Effector memory CD4-positive, alpha-beta T cell (primary cell): ENCODE results near the gene KLHL15.
"Not testable (repeated sequence)": the region's sequence is repeated elsewhere in the genome, so short reads cannot be mapped to it uniquely, and the experiment has no call there.

Source experiments
- DNase-seq, 3 donors: peaks; one replicate each; pipeline ENCODE4 v3.0.0-alpha.2; 2020
- H3K27ac ChIP-seq: 2 replicates; pipeline ENCODE4 v1.7.0; 2013; ENCODE audit warnings: mild to moderate bottlenecking, low read length, moderate library complexity; ENCODE audit not compliant: insufficient read depth, poor library complexity, severe bottlenecking
- H3K27me3 ChIP-seq: replicated peaks from 2 replicates; pipeline ENCODE4 v1.7.0; 2013; ENCODE audit warnings: mild to moderate bottlenecking, low read length; ENCODE audit not compliant: insufficient read depth, control insufficient read depth, poor library complexity, severe bottlenecking
- H3K36me3 ChIP-seq: 2 replicates; pipeline ENCODE4 v1.7.0; 2013; ENCODE audit warnings: mild to moderate bottlenecking, low read length, moderate library complexity; ENCODE audit not compliant: control insufficient read depth, insufficient read depth
- H3K4me1 ChIP-seq: 2 replicates; pipeline ENCODE4 v1.7.0; 2013; ENCODE audit warnings: low read length, mild to moderate bottlenecking; ENCODE audit not compliant: control insufficient read depth, insufficient read depth, poor library complexity, severe bottlenecking
- H3K4me3 ChIP-seq: 2 replicates; pipeline ENCODE4 v1.7.0; 2013; ENCODE audit warnings: low read length, low read depth, mild to moderate bottlenecking; ENCODE audit not compliant: insufficient read depth, poor library complexity, severe bottlenecking
- H3K9me3 ChIP-seq: 2 replicates; pipeline ENCODE4 v1.7.0; 2013; ENCODE audit warnings: mild to moderate bottlenecking, low read length, moderate library complexity; ENCODE audit not compliant: control insufficient read depth

The KLHL15 gene

GRCh38 chrX:23992431-23992830 lies 34.6 kb downstream of the KLHL15 start:
- no peak for DNase-seq
- Histone ChIP-seq H3K4me1 (no peaks in the 10 kb centered on the region), H3K4me3 (no peak overlapping the region), H3K36me3 (peaks cover 5% of the 10 kb centered on the region), H3K27me3 (no peaks in the 10 kb centered on the region), H3K9me3 (no peaks in the 10 kb centered on the region), H3K27ac (no peak overlapping the region)

DNA sequence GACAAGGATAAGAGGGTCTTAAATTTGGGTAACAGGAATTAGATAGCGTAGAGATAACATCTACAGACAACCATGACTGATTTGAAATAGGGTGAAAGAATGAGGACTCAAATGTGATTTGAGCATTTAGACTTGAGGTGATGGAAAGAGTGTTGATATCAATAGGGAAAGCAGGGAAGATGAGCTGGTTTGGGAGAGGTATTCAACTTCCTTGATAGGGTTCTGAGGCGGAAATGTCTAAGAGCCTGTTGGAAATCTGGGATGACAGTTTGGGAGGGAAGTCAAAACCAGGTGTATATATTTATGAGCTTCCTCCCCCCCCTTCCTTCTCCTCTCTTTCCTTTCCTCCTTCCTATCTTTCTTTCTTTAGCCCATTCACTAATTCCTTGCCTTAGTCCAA lies 36.5 kb downstream of the KLHL15 start:
- H3K4me3 ChIP-seq = no peak overlapping the region
- DNase-seq = no peak
- peaks cover 5% of the 10 kb centered on the region for H3K36me3 ChIP-seq
- H3K27ac ChIP-seq = no peak overlapping the region
- H3K9me3 ChIP-seq = no peaks in the 10 kb centered on the region
- H3K4me1 ChIP-seq = no peaks in the 10 kb centered on the region
- no peaks in the 10 kb centered on the region for H3K27me3 ChIP-seq

DNA sequence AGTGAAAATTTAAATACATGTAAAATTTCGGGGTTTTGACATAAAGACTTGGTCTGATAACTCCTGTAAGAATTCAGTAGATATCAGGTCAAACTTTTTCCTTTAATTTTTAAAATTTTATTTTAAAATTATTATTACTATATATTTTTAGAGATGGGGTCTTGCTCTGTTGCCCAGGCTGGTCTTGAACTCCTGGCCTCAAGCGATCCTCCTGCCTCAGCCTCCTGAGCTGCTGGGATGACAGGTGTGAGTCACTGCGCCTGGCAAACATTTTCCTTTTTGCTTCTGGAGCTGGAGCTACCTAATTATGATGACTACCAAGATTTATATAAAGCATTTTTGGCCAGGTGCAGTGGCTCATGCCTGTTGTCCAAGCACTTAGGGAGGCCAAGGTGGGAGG lies 37.3 kb downstream of the KLHL15 start:
- H3K4me1 ChIP-seq = no peaks in the 10 kb centered on the region
- no peak for DNase-seq
- H3K4me3 ChIP-seq = no peak overlapping the region
- no peaks in the 10 kb centered on the region for H3K9me3 ChIP-seq
- H3K27me3 ChIP-seq = no peaks in the 10 kb centered on the region
- H3K36me3 ChIP-seq = peaks cover 5% of the 10 kb centered on the region
- no peak overlapping the region for H3K27ac ChIP-seq

DNA sequence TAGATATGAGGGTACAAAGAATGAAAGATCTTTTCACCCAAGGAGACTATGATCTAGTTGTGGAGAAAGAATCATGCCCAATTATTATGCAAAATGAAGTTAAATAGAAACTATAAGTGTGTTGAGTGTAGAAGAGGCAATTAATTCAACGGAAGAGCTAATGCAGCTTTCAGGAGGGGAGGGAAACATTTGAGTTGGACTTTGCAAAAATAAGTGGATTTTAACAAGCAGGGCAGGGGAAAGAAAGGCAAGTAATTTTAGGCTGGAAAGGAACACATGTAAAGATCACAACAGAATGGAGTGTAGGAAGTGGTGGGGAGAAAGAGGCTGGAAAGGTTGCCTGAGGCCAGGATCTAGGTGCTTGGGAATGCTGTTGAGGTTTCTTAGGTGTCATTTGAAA lies 44.1 kb downstream of the KLHL15 start:
- peaks cover under 1% of the 10 kb centered on the region for H3K36me3 ChIP-seq
- no peak overlapping the region for H3K27ac ChIP-seq
- no peaks in the 10 kb centered on the region for H3K4me1 ChIP-seq
- H3K4me3 ChIP-seq = no peak overlapping the region
- H3K27me3 ChIP-seq = no peaks in the 10 kb centered on the region
- DNase-seq = no peak
- H3K9me3 ChIP-seq = no peaks in the 10 kb centered on the region

DNA sequence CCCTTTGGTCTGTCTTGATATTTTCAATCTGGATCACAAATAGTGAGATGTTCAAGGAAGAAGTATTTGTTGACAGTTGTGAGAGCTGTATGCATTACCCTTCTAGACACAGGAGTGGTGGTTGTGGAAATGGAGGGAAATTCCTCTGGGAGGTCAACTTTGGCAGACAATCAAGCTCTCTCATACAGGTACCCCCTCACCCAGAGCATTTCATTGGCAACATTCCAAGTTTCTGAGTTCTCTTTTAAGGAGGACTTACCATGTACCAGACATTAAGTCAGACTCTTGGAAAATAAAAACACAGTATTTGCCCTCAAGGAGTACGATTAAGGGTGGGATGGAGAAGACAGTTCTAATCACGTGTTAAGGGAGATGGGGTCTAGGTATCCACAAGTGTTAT lies 45.3 kb downstream of the KLHL15 start:
- no peak overlapping the region for H3K4me3 ChIP-seq
- H3K27me3 ChIP-seq = no peaks in the 10 kb centered on the region
- DNase-seq = no peak
- no peak overlapping the region for H3K27ac ChIP-seq
- H3K36me3 ChIP-seq = no peaks in the 10 kb centered on the region
- no peaks in the 10 kb centered on the region for H3K4me1 ChIP-seq
- H3K9me3 ChIP-seq = no peaks in the 10 kb centered on the region

DNA sequence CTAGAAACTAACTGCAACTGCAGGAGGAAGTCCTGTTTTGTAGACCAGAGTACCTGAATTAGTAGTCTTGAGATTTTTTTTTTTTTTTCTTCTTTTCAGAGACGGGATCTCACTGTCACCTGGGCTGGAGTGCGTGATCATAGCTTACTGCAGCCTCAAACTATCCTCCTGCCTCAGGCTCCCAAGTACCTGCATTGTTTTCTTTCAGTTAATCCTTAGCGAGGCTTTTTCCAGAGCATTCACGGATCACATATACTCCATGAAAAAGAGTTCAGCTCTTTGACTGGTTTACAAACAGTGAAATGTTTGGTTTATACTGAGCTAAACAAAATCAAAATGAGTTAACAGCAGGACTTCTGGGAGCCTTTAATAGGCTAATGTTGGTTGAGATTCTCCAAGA lies 45.8 kb downstream of the KLHL15 start:
- Histone ChIP-seq H3K27me3 (no peaks in the 10 kb centered on the region), H3K27ac (no peak overlapping the region), H3K4me1 (no peaks in the 10 kb centered on the region), H3K4me3 (no peak overlapping the region), H3K9me3 (no peaks in the 10 kb centered on the region), H3K36me3 (no peaks in the 10 kb centered on the region)
- DNase-seq = no peak

GRCh38 chrX:23980011-23980441 lies 47.0 kb downstream of the KLHL15 start:
- Histone ChIP-seq H3K36me3 (no peaks in the 10 kb centered on the region), H3K27ac (no peak overlapping the region), H3K4me3 (no peak overlapping the region), H3K27me3 (no peaks in the 10 kb centered on the region), H3K9me3 (no peaks in the 10 kb centered on the region), H3K4me1 (no peaks in the 10 kb centered on the region)
- no peak for DNase-seq

DNA sequence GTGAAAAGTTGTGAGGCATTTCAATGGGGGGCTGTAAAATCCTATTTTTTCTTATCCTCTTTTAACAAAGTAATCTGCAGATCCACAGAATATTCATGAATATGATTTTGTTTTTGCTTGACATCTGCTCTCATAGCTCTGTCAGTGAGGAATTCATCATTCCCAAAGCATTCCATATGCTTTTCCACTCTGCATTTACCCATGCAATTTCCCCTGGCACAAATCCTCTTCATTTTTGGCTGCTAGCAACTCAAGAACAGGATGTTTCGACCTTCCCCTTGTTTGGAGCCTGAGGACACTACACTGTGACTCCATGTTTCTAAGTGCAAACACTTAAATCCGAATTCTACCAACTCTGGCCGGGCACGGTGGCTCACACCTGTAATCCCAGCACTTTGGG lies 48.5 kb downstream of the KLHL15 start:
- Histone ChIP-seq H3K4me3 (no peak overlapping the region), H3K9me3 (no peaks in the 10 kb centered on the region), H3K27me3 (no peaks in the 10 kb centered on the region), H3K27ac (no peak overlapping the region), H3K36me3 (no peaks in the 10 kb centered on the region), H3K4me1 (no peaks in the 10 kb centered on the region)
- no peak for DNase-seq

DNA sequence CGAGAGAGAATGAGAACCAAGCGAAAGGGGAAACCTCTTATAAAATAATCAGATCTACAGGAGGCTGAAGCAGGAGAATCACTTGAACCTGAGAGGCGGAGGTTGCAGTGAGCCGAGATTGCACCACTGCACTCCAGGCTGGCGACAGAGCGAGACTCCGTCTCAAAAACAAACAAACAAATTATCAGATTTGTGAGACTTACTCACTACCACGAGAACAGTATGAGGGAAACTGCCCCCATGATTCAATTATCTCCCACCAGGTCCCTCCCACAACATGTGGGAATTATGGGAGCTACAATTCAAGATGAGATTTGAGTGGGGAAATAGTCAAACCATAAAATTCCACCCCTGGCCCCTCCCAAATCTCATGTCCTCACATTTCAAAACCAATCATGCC lies 61.4 kb downstream of the KLHL15 start:
- not testable (repeated sequence) for H3K27ac ChIP-seq, H3K4me1 ChIP-seq, H3K27me3 ChIP-seq, DNase-seq, H3K36me3 ChIP-seq, H3K4me3 ChIP-seq, H3K9me3 ChIP-seq

GRCh38 chrX:23964191-23964590 lies 62.8 kb downstream of the KLHL15 start:
- no peaks in the 10 kb centered on the region for H3K4me1 ChIP-seq
- DNase-seq = no peak

DNA sequence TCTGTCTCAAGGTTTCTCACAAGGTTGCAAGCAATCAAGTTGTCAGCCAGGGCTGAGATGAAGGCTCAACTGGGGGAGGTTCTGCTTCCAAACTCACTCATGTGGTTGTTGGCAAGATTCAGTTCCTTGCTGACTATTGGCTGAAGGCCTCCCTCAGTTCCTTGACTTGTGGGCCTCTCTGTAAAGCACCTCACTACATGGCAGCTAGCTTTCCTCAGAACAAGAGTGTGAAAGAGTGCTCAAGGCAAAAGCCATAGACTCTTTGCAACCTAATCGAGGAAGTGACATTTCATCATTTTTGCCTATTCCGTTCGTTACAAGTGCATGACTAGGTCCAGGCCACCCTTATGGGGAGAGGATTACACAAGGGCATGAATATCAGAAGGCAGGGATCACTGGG lies 67.2 kb downstream of the KLHL15 start:
- Histone ChIP-seq H3K4me1 (no peaks in the 10 kb centered on the region), H3K9me3 (no peaks in the 10 kb centered on the region), H3K27ac (no peak overlapping the region), H3K27me3 (no peaks in the 10 kb centered on the region), H3K36me3 (no peaks in the 10 kb centered on the region), H3K4me3 (no peak overlapping the region)
- no peak for DNase-seq

More at GRCh38 chrX:23964191-23964590, 62.8 kb downstream of the KLHL15 start:
- H3K27me3 ChIP-seq = no peaks in the 10 kb centered on the region
- H3K9me3 ChIP-seq = no peaks in the 10 kb centered on the region
- H3K27ac ChIP-seq = no peak overlapping the region
- H3K36me3 ChIP-seq = no peaks in the 10 kb centered on the region
- H3K4me3 ChIP-seq = no peak overlapping the region
